ENCODE measurements around the gene ZNHIT2. TPM values are rescaled to one million over a fixed set of nuclear protein-coding genes. Genes with fewer than 3 reads are reported as not detected.

ZNHIT2 gene
- total and polyA plus RNA-seq, 2 of the 13 experiments (the other 11 are each of a cell fraction or from before 2014, with no cell fraction given): 1.1 to 6.5 TPM

DNA sequence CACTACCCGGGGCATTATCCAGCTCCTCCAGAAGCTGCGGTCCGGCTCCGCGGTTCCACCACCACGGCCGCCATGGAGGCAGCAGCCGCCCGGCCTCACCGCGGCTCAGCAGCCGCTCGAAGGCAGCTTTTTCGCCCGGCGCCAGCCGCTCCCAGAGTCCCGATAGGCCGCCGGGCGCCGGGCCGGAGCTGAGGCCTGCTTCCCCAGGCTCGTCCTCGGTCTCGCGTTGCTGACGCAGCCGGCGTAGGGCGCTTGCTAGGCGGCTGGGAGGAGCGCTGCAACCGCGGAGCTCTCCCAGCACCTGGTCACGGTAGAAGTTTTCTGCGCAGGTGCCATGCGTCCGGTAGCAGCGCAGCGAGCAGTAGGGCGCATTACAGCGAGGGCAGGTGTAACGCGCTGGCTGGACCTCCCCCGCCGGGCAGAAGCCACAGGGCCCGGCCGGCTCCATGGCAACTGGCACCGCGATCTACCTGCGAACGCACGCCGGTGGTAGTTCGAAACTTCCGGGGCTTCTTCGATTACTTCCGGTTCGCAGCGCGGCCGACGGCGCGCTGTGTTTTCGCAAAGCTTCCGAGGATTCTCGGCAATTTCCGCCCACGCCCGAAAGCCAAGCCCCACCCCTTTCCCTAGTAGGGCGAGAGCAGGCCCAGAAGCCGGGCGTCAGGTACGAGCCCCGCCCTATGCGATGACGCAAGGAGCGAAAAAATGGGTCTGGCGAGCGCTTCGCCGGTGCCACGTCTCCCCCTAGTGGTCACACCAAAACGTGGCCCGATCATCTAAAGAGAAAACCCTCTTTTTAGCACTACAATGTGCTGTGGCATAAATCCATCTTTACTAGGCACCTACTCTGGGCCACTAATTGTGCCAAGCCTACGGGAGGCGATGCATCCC, at the start of gene ZNHIT2 (continued):
- TF ChIP-seq, protein P1, sequence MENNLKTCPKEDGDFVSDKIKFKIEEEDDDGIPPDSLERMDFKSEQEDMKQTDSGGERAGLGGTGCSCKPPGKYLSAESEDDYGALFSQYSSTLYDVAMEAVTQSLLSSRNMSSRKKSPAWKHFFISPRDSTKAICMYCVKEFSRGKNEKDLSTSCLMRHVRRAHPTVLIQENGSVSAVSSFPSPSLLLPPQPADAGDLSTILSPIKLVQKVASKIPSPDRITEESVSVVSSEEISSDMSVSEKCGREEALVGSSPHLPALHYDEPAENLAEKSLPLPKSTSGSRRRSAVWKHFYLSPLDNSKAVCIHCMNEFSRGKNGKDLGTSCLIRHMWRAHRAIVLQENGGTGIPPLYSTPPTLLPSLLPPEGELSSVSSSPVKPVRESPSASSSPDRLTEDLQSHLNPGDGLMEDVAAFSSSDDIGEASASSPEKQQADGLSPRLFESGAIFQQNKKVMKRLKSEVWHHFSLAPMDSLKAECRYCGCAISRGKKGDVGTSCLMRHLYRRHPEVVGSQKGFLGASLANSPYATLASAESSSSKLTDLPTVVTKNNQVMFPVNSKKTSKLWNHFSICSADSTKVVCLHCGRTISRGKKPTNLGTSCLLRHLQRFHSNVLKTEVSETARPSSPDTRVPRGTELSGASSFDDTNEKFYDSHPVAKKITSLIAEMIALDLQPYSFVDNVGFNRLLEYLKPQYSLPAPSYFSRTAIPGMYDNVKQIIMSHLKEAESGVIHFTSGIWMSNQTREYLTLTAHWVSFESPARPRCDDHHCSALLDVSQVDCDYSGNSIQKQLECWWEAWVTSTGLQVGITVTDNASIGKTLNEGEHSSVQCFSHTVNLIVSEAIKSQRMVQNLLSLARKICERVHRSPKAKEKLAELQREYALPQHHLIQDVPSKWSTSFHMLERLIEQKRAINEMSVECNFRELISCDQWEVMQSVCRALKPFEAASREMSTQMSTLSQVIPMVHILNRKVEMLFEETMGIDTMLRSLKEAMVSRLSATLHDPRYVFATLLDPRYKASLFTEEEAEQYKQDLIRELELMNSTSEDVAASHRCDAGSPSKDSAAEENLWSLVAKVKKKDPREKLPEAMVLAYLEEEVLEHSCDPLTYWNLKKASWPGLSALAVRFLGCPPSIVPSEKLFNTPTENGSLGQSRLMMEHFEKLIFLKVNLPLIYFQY (CRISPR knock-in tag; IDR thresholded peaks at IDR 0.05; ENCODE audit: borderline replicate concordance): peak; percentile 53; the same call in 1 of the 2 replicates
- TF ChIP-seq TBX3 (IDR thresholded peaks at IDR 0.05; ENCODE audit: borderline replicate concordance): peak; percentile 44; the same call in 1 of the 2 replicates
- no peak for TF ChIP-seq ZBTB1 (CRISPR knock-in tag; IDR thresholded peaks at IDR 0.05; ENCODE audit: borderline replicate concordance)
- no peak for TF ChIP-seq PRMT3 (CRISPR knock-in tag; IDR thresholded peaks at IDR 0.05; ENCODE audit: borderline replicate concordance, low read depth)
- TF ChIP-seq ZNF564 (CRISPR knock-in tag; IDR thresholded peaks at IDR 0.05): peak; percentile 77; the same call in 1 of the 2 replicates
- TF ChIP-seq, protein P2, sequence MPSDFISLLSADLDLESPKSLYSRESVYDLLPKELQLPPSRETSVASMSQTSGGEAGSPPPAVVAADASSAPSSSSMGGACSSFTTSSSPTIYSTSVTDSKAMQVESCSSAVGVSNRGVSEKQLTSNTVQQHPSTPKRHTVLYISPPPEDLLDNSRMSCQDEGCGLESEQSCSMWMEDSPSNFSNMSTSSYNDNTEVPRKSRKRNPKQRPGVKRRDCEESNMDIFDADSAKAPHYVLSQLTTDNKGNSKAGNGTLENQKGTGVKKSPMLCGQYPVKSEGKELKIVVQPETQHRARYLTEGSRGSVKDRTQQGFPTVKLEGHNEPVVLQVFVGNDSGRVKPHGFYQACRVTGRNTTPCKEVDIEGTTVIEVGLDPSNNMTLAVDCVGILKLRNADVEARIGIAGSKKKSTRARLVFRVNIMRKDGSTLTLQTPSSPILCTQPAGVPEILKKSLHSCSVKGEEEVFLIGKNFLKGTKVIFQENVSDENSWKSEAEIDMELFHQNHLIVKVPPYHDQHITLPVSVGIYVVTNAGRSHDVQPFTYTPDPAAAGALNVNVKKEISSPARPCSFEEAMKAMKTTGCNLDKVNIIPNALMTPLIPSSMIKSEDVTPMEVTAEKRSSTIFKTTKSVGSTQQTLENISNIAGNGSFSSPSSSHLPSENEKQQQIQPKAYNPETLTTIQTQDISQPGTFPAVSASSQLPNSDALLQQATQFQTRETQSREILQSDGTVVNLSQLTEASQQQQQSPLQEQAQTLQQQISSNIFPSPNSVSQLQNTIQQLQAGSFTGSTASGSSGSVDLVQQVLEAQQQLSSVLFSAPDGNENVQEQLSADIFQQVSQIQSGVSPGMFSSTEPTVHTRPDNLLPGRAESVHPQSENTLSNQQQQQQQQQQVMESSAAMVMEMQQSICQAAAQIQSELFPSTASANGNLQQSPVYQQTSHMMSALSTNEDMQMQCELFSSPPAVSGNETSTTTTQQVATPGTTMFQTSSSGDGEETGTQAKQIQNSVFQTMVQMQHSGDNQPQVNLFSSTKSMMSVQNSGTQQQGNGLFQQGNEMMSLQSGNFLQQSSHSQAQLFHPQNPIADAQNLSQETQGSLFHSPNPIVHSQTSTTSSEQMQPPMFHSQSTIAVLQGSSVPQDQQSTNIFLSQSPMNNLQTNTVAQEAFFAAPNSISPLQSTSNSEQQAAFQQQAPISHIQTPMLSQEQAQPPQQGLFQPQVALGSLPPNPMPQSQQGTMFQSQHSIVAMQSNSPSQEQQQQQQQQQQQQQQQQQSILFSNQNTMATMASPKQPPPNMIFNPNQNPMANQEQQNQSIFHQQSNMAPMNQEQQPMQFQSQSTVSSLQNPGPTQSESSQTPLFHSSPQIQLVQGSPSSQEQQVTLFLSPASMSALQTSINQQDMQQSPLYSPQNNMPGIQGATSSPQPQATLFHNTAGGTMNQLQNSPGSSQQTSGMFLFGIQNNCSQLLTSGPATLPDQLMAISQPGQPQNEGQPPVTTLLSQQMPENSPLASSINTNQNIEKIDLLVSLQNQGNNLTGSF (CRISPR knock-in tag; IDR thresholded peaks at IDR 0.05): peak; percentile 76; the same call in 1 of the 2 replicates
- TF ChIP-seq SMAD9 (CRISPR knock-in tag; IDR thresholded peaks at IDR 0.05): no peak
- TF ChIP-seq MIER2 (CRISPR knock-in tag; IDR thresholded peaks at IDR 0.05): no peak
- TF ChIP-seq RFX3 (CRISPR knock-in tag; IDR thresholded peaks at IDR 0.05): peak; percentile 85
- no peak; the same call in 1 of the 2 replicates for TF ChIP-seq ESRRA (CRISPR knock-in tag; IDR thresholded peaks at IDR 0.05; ENCODE audit: low read depth)
- TF ChIP-seq MAFG (CRISPR knock-in tag; IDR thresholded peaks at IDR 0.05): no peak
- TF ChIP-seq ZNF768 (CRISPR knock-in tag; IDR thresholded peaks at IDR 0.05): peak; percentile 27; the same call in 1 of the 2 replicates
- TF ChIP-seq ETV6 (CRISPR knock-in tag; conservative IDR thresholded peaks at IDR 0.05): no peak
- TF ChIP-seq, protein P3, sequence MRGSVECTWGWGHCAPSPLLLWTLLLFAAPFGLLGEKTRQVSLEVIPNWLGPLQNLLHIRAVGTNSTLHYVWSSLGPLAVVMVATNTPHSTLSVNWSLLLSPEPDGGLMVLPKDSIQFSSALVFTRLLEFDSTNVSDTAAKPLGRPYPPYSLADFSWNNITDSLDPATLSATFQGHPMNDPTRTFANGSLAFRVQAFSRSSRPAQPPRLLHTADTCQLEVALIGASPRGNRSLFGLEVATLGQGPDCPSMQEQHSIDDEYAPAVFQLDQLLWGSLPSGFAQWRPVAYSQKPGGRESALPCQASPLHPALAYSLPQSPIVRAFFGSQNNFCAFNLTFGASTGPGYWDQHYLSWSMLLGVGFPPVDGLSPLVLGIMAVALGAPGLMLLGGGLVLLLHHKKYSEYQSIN (CRISPR knock-in tag; IDR thresholded peaks at IDR 0.05; ENCODE audit: borderline replicate concordance): no peak
- no peak for TF ChIP-seq NFE2L1 (CRISPR knock-in tag; IDR thresholded peaks at IDR 0.05; ENCODE audit: borderline replicate concordance)
- TF ChIP-seq EP300 (IDR thresholded peaks at IDR 0.05; ENCODE audit: low read depth in 2 of 2, low read length in 2 of 2): 0 out of 4 replicates have a peak, but pooled peaks of 1 of the 2 experiments have one; percentile 16
- no peak for TF ChIP-seq EP300 (CRISPR knock-in tag; IDR thresholded peaks at IDR 0.05; ENCODE audit: borderline replicate concordance)
